SK-N-SH (cell line): ENCODE results near the gene CRYBG1.

Experiments
- CHD2 ChIP-seq: fragments of 150-350 bp; IDR thresholded peaks from 2 replicates; pipeline ENCODE4 v1.6.1; 2018; ENCODE audit warnings: low read length; ENCODE audit not compliant: partially characterized antibody
- CTCF ChIP-seq: fragments of 200-600 bp; sonication (generic); IDR thresholded peaks from 2 replicates; pipeline ENCODE4 v1.6.1; 2017; ENCODE audit warnings: antibody characterized with exemption, mild to moderate bottlenecking, moderate library complexity
- EP300 ChIP-seq, 2 experiments: IDR thresholded peaks; 2 replicates each; pipeline versions ENCODE4 v1.4.0 to v1.6.1; 2012; ENCODE audit warnings: borderline replicate concordance in 1 of 2, low read depth in 1 of 2, low read length in 1 of 2
- SIN3A ChIP-seq: IDR thresholded peaks from 2 replicates; pipeline ENCODE4 v1.6.1; 2012; ENCODE audit warnings: low read depth, mild to moderate bottlenecking, low read length, moderate library complexity, borderline replicate concordance
- TAF1 ChIP-seq: IDR thresholded peaks from 2 replicates; pipeline ENCODE4 v1.6.1; 2012; ENCODE audit warnings: low read depth, mild to moderate bottlenecking, low read length, moderate library complexity, borderline replicate concordance
- USF2 ChIP-seq: fragments of 150-350 bp; IDR thresholded peaks from 2 replicates; pipeline ENCODE4 v1.6.1; 2017; ENCODE audit warnings: antibody characterized with exemption, low read length, low read depth, borderline replicate concordance

DNA sequence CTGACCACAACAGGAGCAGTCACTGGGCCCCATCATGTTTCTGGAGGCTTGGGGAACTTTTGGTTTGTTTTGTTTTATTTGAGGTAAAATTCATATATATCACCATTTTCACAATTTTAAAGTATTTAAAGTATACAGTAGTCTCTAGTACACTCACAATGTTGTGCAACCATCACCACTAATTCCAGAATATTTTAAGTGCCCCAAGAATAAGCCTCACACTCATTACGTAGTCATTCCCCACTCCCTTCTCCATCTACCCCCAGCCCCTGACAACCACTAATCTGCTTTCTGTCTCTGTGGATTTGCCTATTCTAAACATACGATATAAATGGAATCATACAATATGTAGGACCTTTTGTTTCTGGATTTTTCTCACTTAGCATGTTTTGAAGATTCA lies 239.8 kb downstream of the CRYBG1 start:
- no peak for TF ChIP-seq CTCF
- no peak for TF ChIP-seq TAF1
- TF ChIP-seq USF2, result no peak
- TF ChIP-seq SIN3A, result no peak
- TF ChIP-seq EP300 (IDR thresholded peaks at IDR 0.05; ENCODE audit: borderline replicate concordance in 1 of 2, low read depth in 1 of 2, low read length in 1 of 2), result no peak
- TF ChIP-seq CHD2, result no peak
